ENCODE data around the gene VWA1. TPM values are rescaled to one million over a fixed set of nuclear protein-coding genes. Genes with fewer than 3 reads are reported as not detected.
"Not testable (repeated sequence)": the region's sequence is repeated elsewhere in the genome, so short reads cannot be mapped to it uniquely, and the experiment has no call there.

VWA1 gene
- polyA plus RNA-seq, 1 donor: 72.5 TPM

GRCh38 chr1:1459711-1460110 is 24.2 kb downstream of the VWA1 start:
- DNase-seq: not testable (repeated sequence)

GRCh38 chr1:1460540-1461130 is 25.1 kb downstream of the VWA1 start:
- no peak for DNase-seq

GRCh38 chr1:1461721-1462317 is 26.3 kb downstream of the VWA1 start:
- no peak for DNase-seq

GRCh38 chr1:1462318-1462966 is 27.0 kb downstream of the VWA1 start:
- no peak for DNase-seq

GRCh38 chr1:1463312-1463711 is 27.8 kb downstream of the VWA1 start:
- no peak for DNase-seq

- not testable (repeated sequence) for DNase-seq
Observed at GRCh38 chr1:1468196-1468985, 32.9 kb downstream of the VWA1 start.

GRCh38 chr1:1470626-1471388 is 35.3 kb downstream of the VWA1 start:
- DNase-seq: peak; percentile 6

GRCh38 chr1:1471389-1472052 is 36.0 kb downstream of the VWA1 start, which contains the start of gene ATAD3B:
Gene ATAD3B, plus strand, starts transcription at chr1:1471765. Its CDS starts 120 bp downstream, at chr1:1471885.
- peak; percentile 95 for DNase-seq

- DNase-seq: not testable (repeated sequence)
Observed at GRCh38 chr1:1472053-1472876, 36.8 kb downstream of the VWA1 start.

- DNase-seq: not testable (repeated sequence)
Observed at GRCh38 chr1:1476011-1476410, 40.5 kb downstream of the VWA1 start.

GRCh38 chr1:1477206-1477605 is 41.7 kb downstream of the VWA1 start:
- no peak for DNase-seq

GRCh38 chr1:1479547-1480487 is 44.3 kb downstream of the VWA1 start:
- no peak for DNase-seq

- DNase-seq: not testable (repeated sequence)
Observed at GRCh38 chr1:1480488-1480867, 45.0 kb downstream of the VWA1 start.

- not testable (repeated sequence) for DNase-seq
Observed at GRCh38 chr1:1481811-1482210, 46.3 kb downstream of the VWA1 start.

GRCh38 chr1:1482856-1483255 is 47.4 kb downstream of the VWA1 start:
- DNase-seq: no peak

- no peak for DNase-seq
Observed at GRCh38 chr1:1483714-1484113, 48.2 kb downstream of the VWA1 start.

- not testable (repeated sequence) for DNase-seq
Observed at GRCh38 chr1:1484976-1485750, 49.7 kb downstream of the VWA1 start.

- not testable (repeated sequence) for DNase-seq
Observed at GRCh38 chr1:1485755-1486317, 50.3 kb downstream of the VWA1 start.

Measured in hindlimb muscle (tissue), 1 donor.